PC-3 (cell line): ENCODE data around the gene CDC42BPB. TPM values are rescaled to one million over a fixed set of nuclear protein-coding genes. Genes with fewer than 3 reads are reported as not detected.

Experiments used
- ATAC-seq: fragments of 200-7000 bp; cut with Tn5 transposase; 2 replicates; pipeline ENCODE4 v1.9.1; 2020; ENCODE audit warnings: mild to moderate bottlenecking, moderate library complexity
- BruUV-seq: library from RNA; stranded (reverse); fragments of 400-500 nt; replicated peaks from 2 replicates; lab custom pipeline; 2021; lab: Mats Ljungman, UMichigan
- CTCF ChIA-PET: fragments of 300-600 bp; sonication (Branson Sonifier 250); formaldehyde crosslinking; loops from one replicate; lab custom pipeline; 2022; ENCODE audit warnings: antibody characterized with exemption; lab: Charles Lee
- POLR2A ChIA-PET: fragments of 300-600 bp; sonication (Branson Sonifier 250); formaldehyde crosslinking; loops from one replicate; lab custom pipeline; 2022; ENCODE audit warnings: antibody characterized with exemption; ENCODE audit not compliant: unreplicated experiment; lab: Charles Lee
- DNase-seq: peaks from one replicate; pipeline ENCODE4 v3.0.0-alpha.2; 2015
- H2AFZ ChIP-seq: fragments of 300-600 bp; sonication (generic); 2 replicates; pipeline ENCODE4 v1.6.0; 2016; ENCODE audit warnings: antibody characterized with exemption, low read length
- H3F3A ChIP-seq: fragments of 300-600 bp; sonication (generic); one replicate; pipeline ENCODE4 v1.6.0; 2017; ENCODE audit warnings: antibody characterized with exemption, low read length, control low read depth, mild to moderate bottlenecking; ENCODE audit not compliant: unreplicated experiment
- H3K27ac ChIP-seq: fragments of 300-600 bp; sonication (generic); 2 replicates; pipeline ENCODE4 v1.5.1; 2016; ENCODE audit warnings: mild to moderate bottlenecking, low read length
- H3K27me3 ChIP-seq: fragments of 300-600 bp; sonication (generic); 2 replicates; pipeline ENCODE4 v1.6.1; 2016; ENCODE audit warnings: low read length, mixed read lengths
- H3K36me3 ChIP-seq: fragments of 300-600 bp; sonication (generic); 2 replicates; pipeline ENCODE4 v1.6.1; 2016; ENCODE audit warnings: low read depth, mixed run types, low read length, mixed read lengths
- H3K4me1 ChIP-seq: fragments of 300-600 bp; sonication (generic); 2 replicates; pipeline ENCODE4 v1.5.1; 2016; ENCODE audit warnings: low read length; ENCODE audit not compliant: insufficient read depth
- H3K4me2 ChIP-seq: fragments of 300-600 bp; sonication (generic); 2 replicates; pipeline ENCODE4 v1.6.0; 2016; ENCODE audit warnings: low read length
- H3K4me3 ChIP-seq: fragments of 300-600 bp; sonication (generic); 2 replicates; pipeline ENCODE4 v1.5.1; 2016; ENCODE audit warnings: mild to moderate bottlenecking, low read length, mixed read lengths
- H3K79me2 ChIP-seq: fragments of 300-600 bp; sonication (generic); 2 replicates; pipeline ENCODE4 v1.6.1; 2017; ENCODE audit warnings: low read length, mixed read lengths
- H3K9ac ChIP-seq: fragments of 300-600 bp; sonication (generic); 2 replicates; pipeline ENCODE4 v1.6.0; 2016; ENCODE audit warnings: mild to moderate bottlenecking, low read length
- H3K9me2 ChIP-seq: fragments of 300-600 bp; sonication (generic); replicated peaks from 2 replicates; pipeline ENCODE4 v1.6.1; 2016; ENCODE audit warnings: mixed run types, low read length, mixed read lengths
- H3K9me3 ChIP-seq: fragments of 300-600 bp; sonication (generic); 2 replicates; pipeline ENCODE4 v1.6.1; 2016; ENCODE audit warnings: low read length, mixed read lengths
- H4K20me1 ChIP-seq: fragments of 300-600 bp; sonication (generic); 2 replicates; pipeline ENCODE4 v1.6.1; 2016; ENCODE audit warnings: low read length, mixed read lengths
- CTCF ChIP-seq: fragments of 300-600 bp; sonication (generic); conservative IDR thresholded peaks from 2 replicates; pipeline ENCODE4 v1.5.1; 2017; ENCODE audit warnings: antibody characterized with exemption, low read depth, mild to moderate bottlenecking, low read length
- EZH2 ChIP-seq: fragments of 300-600 bp; sonication (generic); IDR thresholded peaks from one replicate; pipeline ENCODE4 v1.6.1; 2017; ENCODE audit warnings: antibody characterized with exemption, mild to moderate bottlenecking, low read length; ENCODE audit not compliant: unreplicated experiment
- EZH2phosphoT487 ChIP-seq: fragments of 300-600 bp; sonication (generic); IDR thresholded peaks from 2 replicates; pipeline ENCODE4 v1.6.1; 2018; ENCODE audit warnings: mild to moderate bottlenecking, antibody characterized with exemption, low read length, borderline replicate concordance
- intact Hi-C: fragments of 100-400 bp; cut with micrococcal nuclease; formaldehyde crosslinking; loops from 2 replicates; pipeline ENCODE4 v1.9.0; 2023
- total RNA-seq: library from RNA; depleted of rRNA; stranded (reverse); fragments of >200 nt; gene quantifications from 2 replicates; pipeline ENCODE4 v1.2.3, GENCODE V29; 2014

CDC42BPB gene
- total RNA-seq, 1 experiment from 2014 or later: 73.0 TPM

- ATAC-seq (no peak), DNase-seq (no peak)
- H3K9me2 ChIP-seq: no peaks in the 10 kb centered on the region
- no peaks in the 10 kb centered on the region for H3K27me3 ChIP-seq
- TF ChIP-seq EZH2 (no peak), EZH2phosphoT487 (no peak), CTCF (no peak)
- H3K36me3 ChIP-seq: peaks cover 5% of the 10 kb centered on the region; the same call in 1 of the 2 replicates
- no peak overlapping the region for H3K4me3 ChIP-seq
- H3K4me1 ChIP-seq: peaks cover 32% of the 10 kb centered on the region
- H3F3A ChIP-seq: peaks cover 10% of the 10 kb centered on the region
- BruUV-seq: no TSS peak
- no peak overlapping the region for H3K9ac ChIP-seq
- ChIA-PET CTCF (no interaction called here), POLR2A (no interaction called here)
- no peak overlapping the region for H2AFZ ChIP-seq
- peak overlapping the region; percentile 2; the same call in 1 of the 2 replicates for H3K27ac ChIP-seq
- H3K4me2 ChIP-seq: no peak overlapping the region
- H3K79me2 ChIP-seq: peaks cover 88% of the 10 kb centered on the region
- H4K20me1 ChIP-seq: peaks cover under 1% of the 10 kb centered on the region; the same call in 1 of the 2 replicates
- no peaks in the 10 kb centered on the region for H3K9me3 ChIP-seq
- intact Hi-C loops: no loop called here
Observed at GRCh38 chr14:103014466-103015228, 42.7 kb downstream of the CDC42BPB start.

GRCh38 chr14:103013028-103013427, 44.3 kb downstream of the CDC42BPB start:
- Histone ChIP-seq H3K4me2 (no peak overlapping the region), H3K36me3 (peaks cover 20% of the 10 kb centered on the region), H3K27ac (no peak overlapping the region), H3F3A (peaks cover 10% of the 10 kb centered on the region), H3K9me2 (no peaks in the 10 kb centered on the region), H3K4me1 (peaks cover 41% of the 10 kb centered on the region), H4K20me1 (no peaks in the 10 kb centered on the region; the same call in 1 of the 2 replicates), H3K79me2 (peaks cover 88% of the 10 kb centered on the region), H3K9me3 (no peaks in the 10 kb centered on the region), H3K27me3 (no peaks in the 10 kb centered on the region), H3K4me3 (no peak overlapping the region), H2AFZ (no peak overlapping the region), H3K9ac (no peak overlapping the region)
- ChIA-PET CTCF (no interaction called here), POLR2A (no interaction called here)
- DNase-seq: no peak
- TF ChIP-seq EZH2phosphoT487: no peak
- no peak for TF ChIP-seq EZH2
- no peak for TF ChIP-seq CTCF
- no TSS peak for BruUV-seq
- no peak for ATAC-seq
- intact Hi-C loops: no loop called here

- Histone ChIP-seq H3K9me3 (no peaks in the 10 kb centered on the region), H3K27me3 (no peaks in the 10 kb centered on the region), H4K20me1 (no peaks in the 10 kb centered on the region), H3K4me1 (peaks cover 36% of the 10 kb centered on the region), H3K4me3 (no peak overlapping the region), H3K79me2 (peaks cover 66% of the 10 kb centered on the region), H3K4me2 (no peak overlapping the region), H3K9ac (no peak overlapping the region), H2AFZ (no peak overlapping the region), H3K36me3 (peaks cover 27% of the 10 kb centered on the region), H3F3A (peaks cover 10% of the 10 kb centered on the region), H3K27ac (no peak overlapping the region), H3K9me2 (no peaks in the 10 kb centered on the region)
- POLR2A ChIA-PET: no interaction called here
- CTCF ChIA-PET: no interaction called here
- intact Hi-C loops: no loop called here
- BruUV-seq: no TSS peak
- TF ChIP-seq EZH2 (no peak), EZH2phosphoT487 (no peak), CTCF (no peak)
- ATAC-seq (no peak), DNase-seq (no peak)
Observed at GRCh38 chr14:103009559-103009958, 47.8 kb downstream of the CDC42BPB start.
